GM12872 (cell line): ENCODE measurements around the gene METTL6.

ENCODE experiments used
- TF ChIP-seq, protein P1 (sequence below): IDR thresholded peaks from 3 replicates; pipeline ENCODE4 v1.5.1; 2011; ENCODE audit warnings: low read depth, mild to moderate bottlenecking, low read length, moderate library complexity; ENCODE audit not compliant: insufficient read depth

METTL6 gene

DNA sequence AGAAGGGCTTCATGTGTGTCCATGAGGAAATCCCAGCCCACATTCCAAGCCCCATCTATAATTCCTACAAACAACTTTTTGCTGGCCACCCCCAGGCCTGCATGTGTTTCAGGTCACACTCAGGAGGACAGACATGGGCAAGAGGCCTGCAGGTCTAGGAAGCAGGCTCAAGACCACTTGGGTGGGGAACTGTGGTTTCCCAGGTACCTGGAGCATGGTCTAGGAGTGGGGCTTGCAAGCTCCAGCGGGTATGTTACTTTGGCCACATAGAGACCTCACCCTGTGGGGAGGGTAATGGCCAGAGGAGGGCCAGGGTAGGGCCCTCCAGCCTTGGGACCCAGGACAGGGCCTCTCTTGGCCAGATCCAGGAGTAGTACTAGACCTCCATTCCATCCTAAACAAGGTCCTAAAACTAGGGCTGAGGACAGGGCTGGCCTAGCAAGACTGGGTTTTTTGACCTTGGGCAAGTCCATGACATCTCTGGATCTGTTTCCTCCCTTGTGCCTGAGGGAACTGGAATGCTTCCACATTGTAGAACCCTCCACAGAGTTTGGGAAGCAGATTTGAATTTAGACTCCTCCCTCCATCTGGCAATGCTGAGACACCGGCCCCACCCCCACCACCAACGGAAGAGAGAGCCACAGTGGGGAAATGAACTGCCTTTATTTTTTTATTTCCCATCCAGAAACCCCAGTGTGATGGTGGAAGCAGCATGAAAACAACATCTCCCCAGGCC is 22.3 kb upstream of the METTL6 start:
- TF ChIP-seq, protein P1, sequence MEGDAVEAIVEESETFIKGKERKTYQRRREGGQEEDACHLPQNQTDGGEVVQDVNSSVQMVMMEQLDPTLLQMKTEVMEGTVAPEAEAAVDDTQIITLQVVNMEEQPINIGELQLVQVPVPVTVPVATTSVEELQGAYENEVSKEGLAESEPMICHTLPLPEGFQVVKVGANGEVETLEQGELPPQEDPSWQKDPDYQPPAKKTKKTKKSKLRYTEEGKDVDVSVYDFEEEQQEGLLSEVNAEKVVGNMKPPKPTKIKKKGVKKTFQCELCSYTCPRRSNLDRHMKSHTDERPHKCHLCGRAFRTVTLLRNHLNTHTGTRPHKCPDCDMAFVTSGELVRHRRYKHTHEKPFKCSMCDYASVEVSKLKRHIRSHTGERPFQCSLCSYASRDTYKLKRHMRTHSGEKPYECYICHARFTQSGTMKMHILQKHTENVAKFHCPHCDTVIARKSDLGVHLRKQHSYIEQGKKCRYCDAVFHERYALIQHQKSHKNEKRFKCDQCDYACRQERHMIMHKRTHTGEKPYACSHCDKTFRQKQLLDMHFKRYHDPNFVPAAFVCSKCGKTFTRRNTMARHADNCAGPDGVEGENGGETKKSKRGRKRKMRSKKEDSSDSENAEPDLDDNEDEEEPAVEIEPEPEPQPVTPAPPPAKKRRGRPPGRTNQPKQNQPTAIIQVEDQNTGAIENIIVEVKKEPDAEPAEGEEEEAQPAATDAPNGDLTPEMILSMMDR = no peak

DNA sequence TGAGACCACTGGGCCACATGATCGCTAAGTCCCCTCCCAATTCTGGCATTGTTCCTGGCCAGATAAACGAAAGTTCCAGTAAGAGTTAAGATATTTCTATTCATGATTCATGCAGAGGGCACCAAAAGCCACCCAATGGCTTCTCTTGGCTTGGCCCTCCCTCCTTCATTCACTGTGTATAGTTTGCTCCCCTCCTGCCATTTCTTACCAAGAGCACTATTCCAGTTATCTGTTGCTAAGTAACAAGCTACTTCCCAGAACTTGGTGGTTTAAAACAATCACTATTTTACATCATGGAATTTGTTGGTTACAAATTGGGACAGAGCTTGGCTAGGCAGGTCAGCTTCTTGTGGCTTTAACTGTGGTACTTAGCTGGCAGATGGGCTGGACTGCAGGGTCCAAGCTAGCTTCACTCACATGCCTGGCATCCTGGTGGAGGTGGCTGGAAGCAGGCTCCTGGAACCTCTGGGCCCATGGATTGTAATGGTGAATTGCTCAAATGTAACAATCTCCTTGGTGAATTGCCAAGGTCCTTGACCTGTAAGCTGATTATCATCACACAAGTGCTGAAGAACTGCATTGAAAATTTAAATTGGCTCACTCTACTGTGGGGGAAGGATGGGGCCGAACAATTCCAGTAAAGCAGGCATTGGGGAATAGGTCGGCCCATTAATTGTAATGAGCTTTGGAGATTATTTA is 16.6 kb upstream of the METTL6 start:
- TF ChIP-seq, protein P1 = no peak

DNA sequence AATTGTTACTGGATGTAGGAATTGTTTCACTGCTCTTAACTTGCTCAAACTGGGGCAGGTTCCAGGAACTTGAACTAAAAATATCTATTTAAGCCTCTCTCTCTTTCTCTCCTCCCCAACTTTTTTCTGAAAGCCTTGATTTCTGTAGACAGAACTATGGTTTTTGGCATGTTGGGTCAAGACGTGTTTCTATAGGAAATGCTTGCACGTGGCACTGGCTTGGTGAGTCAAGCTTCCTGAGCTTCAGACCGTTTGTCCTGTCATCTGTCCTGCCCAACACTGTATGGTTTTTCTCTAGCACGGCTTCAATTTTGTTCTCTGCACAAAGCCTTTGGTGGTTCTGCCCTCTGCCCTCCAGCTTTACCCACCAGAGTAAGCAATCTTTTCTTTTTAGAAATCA is 13.5 kb upstream of the METTL6 start:
- TF ChIP-seq, protein P1 = no peak

DNA sequence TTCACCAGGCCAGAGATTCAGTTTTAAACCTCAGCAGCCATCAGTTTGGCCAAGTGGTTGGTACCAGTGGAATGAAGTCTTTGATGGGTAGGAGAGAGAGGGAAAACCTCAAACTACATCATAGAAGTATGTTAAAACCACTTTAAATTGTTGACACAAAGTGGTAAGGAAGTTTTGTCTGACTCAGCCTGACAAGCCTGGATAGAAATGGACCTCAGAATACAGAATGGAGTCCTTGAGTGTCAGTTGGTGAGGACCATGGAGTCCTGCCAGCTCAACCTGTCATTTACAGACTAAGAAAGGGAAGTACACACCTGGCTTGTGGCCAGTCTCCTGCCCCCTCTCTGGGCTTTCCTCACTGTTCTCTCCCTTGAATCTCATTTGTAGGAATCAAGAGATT is 12.1 kb upstream of the METTL6 start:
- TF ChIP-seq, protein P1 = no peak

DNA sequence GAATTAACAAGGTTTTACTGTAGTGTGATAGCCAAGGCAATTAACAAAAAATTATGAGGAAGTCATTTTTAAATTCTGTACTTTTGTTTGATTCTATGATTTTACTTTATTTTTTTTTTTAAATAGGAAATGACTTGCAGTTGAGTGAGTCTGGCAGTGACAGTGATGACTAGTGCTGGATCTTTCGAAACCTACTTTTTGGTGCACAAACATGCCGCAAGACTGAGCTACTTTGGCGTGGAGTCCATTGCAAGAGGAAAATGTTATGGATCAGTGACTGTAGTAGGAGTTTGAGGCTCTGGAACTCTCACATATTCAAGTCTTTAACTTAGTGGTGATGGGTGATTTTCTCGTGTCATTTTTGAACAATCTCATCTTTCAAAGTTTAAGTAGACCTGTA is 11.6 kb upstream of the METTL6 start:
- TF ChIP-seq, protein P1 = no peak

DNA sequence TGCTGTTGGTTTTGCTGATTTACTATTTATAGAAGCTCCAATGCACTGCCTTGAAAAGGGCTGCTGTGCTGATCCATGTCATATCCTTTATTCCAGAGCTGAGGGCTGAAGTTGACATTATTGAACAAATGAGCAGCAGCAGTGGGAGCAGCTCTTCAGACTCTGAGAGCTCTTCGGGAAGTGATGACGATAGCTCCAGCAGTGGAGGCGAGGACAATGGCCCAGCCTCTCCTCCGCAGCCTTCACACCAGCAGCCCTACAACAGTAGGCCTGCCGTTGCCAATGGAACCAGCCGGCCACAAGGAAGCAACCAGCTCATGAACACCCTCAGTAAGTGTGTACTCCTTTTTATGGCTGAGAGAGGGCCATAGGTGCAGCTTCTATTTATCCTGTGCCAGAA is 8.9 kb upstream of the METTL6 start:
- TF ChIP-seq, protein P1 = no peak

DNA sequence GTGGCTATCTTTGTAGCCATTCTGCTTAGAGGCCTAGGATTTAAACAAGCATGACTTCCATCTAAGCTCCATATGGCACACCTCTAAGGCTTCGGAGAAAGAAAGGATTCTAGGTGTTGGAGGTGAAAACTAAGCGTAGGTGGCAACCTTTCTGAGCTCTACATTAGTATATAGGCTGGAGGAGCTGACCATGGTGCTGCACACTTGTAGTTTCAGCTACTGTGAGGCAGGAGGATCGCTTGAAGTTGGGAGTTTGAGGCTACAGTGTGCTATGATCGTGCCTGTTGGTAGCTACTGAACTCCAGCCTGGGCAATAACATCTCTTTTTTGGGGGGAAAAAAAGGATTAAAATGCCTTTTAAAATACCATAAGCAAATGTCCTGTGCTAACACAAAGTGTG is 7.4 kb upstream of the METTL6 start:
- TF ChIP-seq, protein P1 = no peak
